ENCODE data around the gene TRIM51G.
"Not testable (repeated sequence)": the region's sequence is repeated elsewhere in the genome, so short reads cannot be mapped to it uniquely, and the experiment has no call there.

Gene TRIM51G

GRCh38 chr11:48983785-48984184 lies at the start of gene TRIM51G:
Gene TRIM51G, minus strand, starts transcription at chr11:48983885. Its CDS starts 2,190 bp downstream, at chr11:48981695.
- H3K4me3 ChIP-seq, H3K27ac ChIP-seq: not testable (repeated sequence)

GRCh38 chr11:49028523-49028922 lies 44.8 kb upstream of the TRIM51G start, which contains the start of gene TRIM49B:
Gene TRIM49B, plus strand, starts transcription at chr11:49028823. Its CDS starts 2,777 bp downstream, at chr11:49031600.
- not testable (repeated sequence) for H3K27ac ChIP-seq, H3K4me3 ChIP-seq

- not testable (repeated sequence) for H3K4me3 ChIP-seq, H3K27ac ChIP-seq
Observed at GRCh38 chr11:48968592-48968991, 15.1 kb downstream of the TRIM51G start.

GRCh38 chr11:48955315-48956049 lies 28.2 kb downstream of the TRIM51G start:
- H3K27ac ChIP-seq, H3K4me3 ChIP-seq: not testable (repeated sequence)

GRCh38 chr11:48945796-48946195 lies 37.9 kb downstream of the TRIM51G start:
- H3K27ac ChIP-seq, H3K4me3 ChIP-seq: not testable (repeated sequence)

Measured in skin epidermis (tissue), 12 donors.